Measurements from ENCODE around the gene SMARCA2. TPM values are rescaled to one million over a fixed set of nuclear protein-coding genes. Genes with fewer than 3 reads are reported as not detected.

The SMARCA2 gene
- total and polyA plus RNA-seq, 2 experiments from 2014 or later = 19.9 to 43.0 TPM

GRCh38 chr9:2199999-2200796 is 185.1 kb downstream of the SMARCA2 start:
- TF ChIP-seq CTCF (IDR thresholded peaks at IDR 0.05; ENCODE audit: low read depth, low read length) = no peak
- no peaks in the 10 kb centered on the region for H3K9me3 ChIP-seq (ENCODE audit: low read depth)
- no peak overlapping the region for H3K4me3 ChIP-seq
- H3K4me1 ChIP-seq (ENCODE audit: low read depth) = no peaks in the 10 kb centered on the region
- no peaks in the 10 kb centered on the region for H3K27me3 ChIP-seq
- no peak overlapping the region for H3K27ac ChIP-seq
- no peaks in the 10 kb centered on the region for H3K36me3 ChIP-seq
- no peak for DNase-seq (ENCODE audit: low read depth in 1 of 2, low spot score in 1 of 2)

DNA sequence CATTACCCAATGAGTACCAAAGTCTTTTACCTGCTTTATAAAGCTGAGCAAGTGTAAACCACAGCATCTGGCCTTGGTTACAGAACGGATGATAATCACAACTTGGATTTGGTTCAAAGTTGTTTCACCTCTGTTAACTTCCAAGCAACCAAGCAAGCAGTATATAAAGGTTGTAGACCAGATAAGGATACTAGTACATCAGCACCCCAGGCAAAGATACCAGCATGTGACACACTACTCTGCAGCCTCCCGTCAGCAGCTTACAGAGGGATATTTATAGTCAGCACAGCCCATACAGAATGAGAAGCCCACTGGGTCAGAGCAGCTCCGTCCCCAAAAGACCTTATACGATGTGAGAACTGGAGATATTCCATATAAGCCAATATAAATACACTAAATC is 193.3 kb downstream of the SMARCA2 start:
- no peak for TF ChIP-seq CTCF (IDR thresholded peaks at IDR 0.05; ENCODE audit: low read depth, low read length)
- DNase-seq (ENCODE audit: low read depth in 1 of 2, low spot score in 1 of 2) = peak in 1 of 2 donors; percentile 65
- no peaks in the 10 kb centered on the region for H3K36me3 ChIP-seq
- no peak overlapping the region for H3K4me3 ChIP-seq
- H3K4me1 ChIP-seq (ENCODE audit: low read depth) = peaks cover 13% of the 10 kb centered on the region
- no peaks in the 10 kb centered on the region for H3K9me3 ChIP-seq (ENCODE audit: low read depth)
- peak overlapping the region; percentile 24 for H3K27ac ChIP-seq
- H3K27me3 ChIP-seq = no peaks in the 10 kb centered on the region

DNA sequence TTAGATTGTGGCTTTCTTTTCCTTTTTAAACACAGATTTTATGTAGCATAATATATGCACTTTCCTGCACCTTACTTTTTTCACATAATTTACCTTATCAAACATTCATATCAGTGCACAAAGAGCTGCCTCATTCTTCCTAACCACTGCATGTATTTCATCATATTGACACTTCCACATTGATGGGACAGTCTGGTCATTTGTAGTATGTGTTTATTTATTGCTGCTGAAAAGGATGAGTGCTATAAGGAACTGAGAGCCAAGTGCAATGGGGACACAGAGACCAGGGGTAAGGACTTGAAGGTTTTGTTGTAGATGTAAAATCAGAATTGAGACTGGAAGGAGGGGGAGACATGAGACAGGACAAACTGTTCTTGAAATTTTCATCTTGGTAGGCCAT is 193.8 kb downstream of the SMARCA2 start:
- H3K27ac ChIP-seq = peak overlapping the region; percentile 24
- peaks cover 13% of the 10 kb centered on the region for H3K4me1 ChIP-seq (ENCODE audit: low read depth)
- no peaks in the 10 kb centered on the region for H3K36me3 ChIP-seq
- no peak for TF ChIP-seq CTCF (IDR thresholded peaks at IDR 0.05; ENCODE audit: low read depth, low read length)
- no peak for DNase-seq (ENCODE audit: low read depth in 1 of 2, low spot score in 1 of 2)
- no peak overlapping the region for H3K4me3 ChIP-seq
- no peaks in the 10 kb centered on the region for H3K27me3 ChIP-seq
- no peaks in the 10 kb centered on the region for H3K9me3 ChIP-seq (ENCODE audit: low read depth)

- no peak overlapping the region for H3K4me3 ChIP-seq
- H3K36me3 ChIP-seq = no peaks in the 10 kb centered on the region
- no peak for TF ChIP-seq CTCF (IDR thresholded peaks at IDR 0.05; ENCODE audit: low read depth, low read length)
- H3K9me3 ChIP-seq (ENCODE audit: low read depth) = no peaks in the 10 kb centered on the region
- no peaks in the 10 kb centered on the region for H3K27me3 ChIP-seq
- DNase-seq (ENCODE audit: low read depth in 1 of 2, low spot score in 1 of 2) = no peak
- H3K4me1 ChIP-seq (ENCODE audit: low read depth) = peaks cover 13% of the 10 kb centered on the region
- peak overlapping the region; percentile 24 for H3K27ac ChIP-seq
These were observed 194.3 kb downstream of the SMARCA2 start for GRCh38 chr9:2209400-2209799.

DNA sequence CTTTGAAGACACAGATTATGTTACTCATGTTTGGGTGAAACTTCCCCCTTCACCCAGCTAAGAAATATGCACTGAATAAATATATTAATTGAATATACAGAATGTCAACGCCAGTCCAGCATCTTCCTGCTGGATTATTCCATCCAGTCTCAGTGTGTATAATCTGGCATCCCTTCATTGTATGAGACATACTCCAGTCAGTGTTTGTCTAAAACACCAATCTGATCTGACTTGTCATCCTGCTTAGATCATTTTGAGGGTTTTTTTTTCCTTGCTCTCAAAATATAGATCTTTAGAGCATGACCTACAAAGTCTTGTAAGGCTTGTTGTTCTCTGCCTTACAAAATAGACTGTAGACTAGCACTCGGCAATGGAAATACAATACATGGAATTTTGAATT is 195.1 kb downstream of the SMARCA2 start:
- H3K9me3 ChIP-seq (ENCODE audit: low read depth) = no peaks in the 10 kb centered on the region
- peaks cover 13% of the 10 kb centered on the region for H3K4me1 ChIP-seq (ENCODE audit: low read depth)
- no peak overlapping the region for H3K4me3 ChIP-seq
- no peak for DNase-seq (ENCODE audit: low read depth in 1 of 2, low spot score in 1 of 2)
- no peak overlapping the region for H3K27ac ChIP-seq
- H3K27me3 ChIP-seq = no peaks in the 10 kb centered on the region
- no peaks in the 10 kb centered on the region for H3K36me3 ChIP-seq
- no peak for TF ChIP-seq CTCF (IDR thresholded peaks at IDR 0.05; ENCODE audit: low read depth, low read length)

Measured in cardiac muscle cell (in vitro differentiated cells and primary cell).